ENCODE results near the gene RIMS4. TPM values are rescaled to one million over a fixed set of nuclear protein-coding genes. Genes with fewer than 3 reads are reported as not detected.
A peak's percentile ranks its signal among the peaks of the same experiment; 100 is the strongest.

The RIMS4 gene
- total and polyA plus RNA-seq, 4 donors: not detected

DNA sequence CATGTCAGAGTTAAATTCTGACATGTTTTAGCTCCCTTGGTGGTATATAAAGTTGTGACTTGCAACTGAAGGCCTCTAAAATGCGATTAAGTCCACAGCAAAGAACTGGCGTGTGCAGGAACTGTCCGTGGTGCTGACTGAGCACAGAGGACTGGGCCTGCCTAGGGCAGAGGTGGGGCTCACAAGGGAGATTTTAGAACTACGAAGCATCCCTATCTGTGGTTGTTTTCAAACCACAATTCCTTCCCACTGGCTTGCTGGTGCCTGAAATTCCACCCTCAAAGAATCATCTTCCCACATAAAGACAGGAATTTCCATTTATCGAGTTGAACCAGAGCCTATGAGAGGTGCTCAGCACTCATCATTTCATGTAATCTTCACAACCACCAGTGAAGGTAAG, 30.1 kb downstream of the RIMS4 start:
- no peak overlapping the region for H3K4me3 ChIP-seq (ENCODE audit: low read depth in 1 of 3, low read length in 3 of 3)
- DNase-seq (ENCODE audit: low spot score): peak; percentile 53
- H3K9ac ChIP-seq (ENCODE audit: low read depth in 1 of 2, low read length in 2 of 2): no peak overlapping the region
- TF ChIP-seq, protein P1, sequence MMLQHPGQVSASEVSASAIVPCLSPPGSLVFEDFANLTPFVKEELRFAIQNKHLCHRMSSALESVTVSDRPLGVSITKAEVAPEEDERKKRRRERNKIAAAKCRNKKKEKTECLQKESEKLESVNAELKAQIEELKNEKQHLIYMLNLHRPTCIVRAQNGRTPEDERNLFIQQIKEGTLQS (IDR thresholded peaks at IDR 0.05): no peak
- TF ChIP-seq, protein P2, sequence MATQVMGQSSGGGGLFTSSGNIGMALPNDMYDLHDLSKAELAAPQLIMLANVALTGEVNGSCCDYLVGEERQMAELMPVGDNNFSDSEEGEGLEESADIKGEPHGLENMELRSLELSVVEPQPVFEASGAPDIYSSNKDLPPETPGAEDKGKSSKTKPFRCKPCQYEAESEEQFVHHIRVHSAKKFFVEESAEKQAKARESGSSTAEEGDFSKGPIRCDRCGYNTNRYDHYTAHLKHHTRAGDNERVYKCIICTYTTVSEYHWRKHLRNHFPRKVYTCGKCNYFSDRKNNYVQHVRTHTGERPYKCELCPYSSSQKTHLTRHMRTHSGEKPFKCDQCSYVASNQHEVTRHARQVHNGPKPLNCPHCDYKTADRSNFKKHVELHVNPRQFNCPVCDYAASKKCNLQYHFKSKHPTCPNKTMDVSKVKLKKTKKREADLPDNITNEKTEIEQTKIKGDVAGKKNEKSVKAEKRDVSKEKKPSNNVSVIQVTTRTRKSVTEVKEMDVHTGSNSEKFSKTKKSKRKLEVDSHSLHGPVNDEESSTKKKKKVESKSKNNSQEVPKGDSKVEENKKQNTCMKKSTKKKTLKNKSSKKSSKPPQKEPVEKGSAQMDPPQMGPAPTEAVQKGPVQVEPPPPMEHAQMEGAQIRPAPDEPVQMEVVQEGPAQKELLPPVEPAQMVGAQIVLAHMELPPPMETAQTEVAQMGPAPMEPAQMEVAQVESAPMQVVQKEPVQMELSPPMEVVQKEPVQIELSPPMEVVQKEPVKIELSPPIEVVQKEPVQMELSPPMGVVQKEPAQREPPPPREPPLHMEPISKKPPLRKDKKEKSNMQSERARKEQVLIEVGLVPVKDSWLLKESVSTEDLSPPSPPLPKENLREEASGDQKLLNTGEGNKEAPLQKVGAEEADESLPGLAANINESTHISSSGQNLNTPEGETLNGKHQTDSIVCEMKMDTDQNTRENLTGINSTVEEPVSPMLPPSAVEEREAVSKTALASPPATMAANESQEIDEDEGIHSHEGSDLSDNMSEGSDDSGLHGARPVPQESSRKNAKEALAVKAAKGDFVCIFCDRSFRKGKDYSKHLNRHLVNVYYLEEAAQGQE (IDR thresholded peaks at IDR 0.05): peak; percentile 99
- no peaks in the 10 kb centered on the region for H3K4me1 ChIP-seq (ENCODE audit: control insufficient read depth in 4 of 4, insufficient read depth in 4 of 4, low read length in 3 of 4)
- no peak overlapping the region for H3K27ac ChIP-seq (ENCODE audit: low read depth in 1 of 2, low read length in 2 of 2)
- 32% methylated on average over 5 of the region's 5 CpGs for WGBS
- no peaks in the 10 kb centered on the region for H3K36me3 ChIP-seq (ENCODE audit: control insufficient read depth in 4 of 4, insufficient read depth in 3 of 4, low read depth in 1 of 4, low read length in 3 of 4)
- H3K9me3 ChIP-seq (ENCODE audit: control insufficient read depth in 4 of 4, low read length in 3 of 4): no peaks in the 10 kb centered on the region
- peaks cover 0 to 2% (median 0%) of the 10 kb centered on the region in 4 donors for H3K27me3 ChIP-seq (ENCODE audit: control insufficient read depth in 4 of 4, insufficient read depth in 4 of 4, low read length in 3 of 4)

DNA sequence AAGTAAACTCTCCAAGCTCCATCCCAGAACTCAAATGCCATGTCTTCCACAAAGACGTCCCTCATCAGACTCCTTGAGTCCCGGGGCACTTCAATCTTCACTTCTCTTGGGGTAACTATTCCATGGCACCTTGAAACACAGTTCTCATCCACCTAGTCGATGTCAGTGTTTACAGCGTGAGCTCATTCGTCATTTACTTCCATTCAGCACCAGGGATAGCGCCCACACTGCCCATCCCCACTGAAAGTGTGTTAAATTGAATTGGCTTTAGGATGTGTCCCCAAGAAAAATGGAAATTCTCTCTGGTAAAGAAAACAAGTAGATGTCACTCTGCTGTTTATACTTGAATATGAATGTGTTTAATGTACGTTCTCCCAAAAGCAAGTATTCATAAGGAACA, 33.4 kb downstream of the RIMS4 start:
- no peaks in the 10 kb centered on the region for H3K9me3 ChIP-seq (ENCODE audit: control insufficient read depth in 4 of 4, low read length in 3 of 4)

More for the DNA sequence above, 33.4 kb downstream of the RIMS4 start:
- Histone ChIP-seq H3K4me1 (ENCODE audit: control insufficient read depth in 4 of 4, insufficient read depth in 4 of 4, low read length in 3 of 4) (no peaks in the 10 kb centered on the region), H3K27ac (ENCODE audit: low read depth in 1 of 2, low read length in 2 of 2) (no peak overlapping the region), H3K27me3 (ENCODE audit: control insufficient read depth in 4 of 4, insufficient read depth in 4 of 4, low read length in 3 of 4) (peaks cover 0 to 2% (median under 1%) of the 10 kb centered on the region in 4 donors), H3K36me3 (ENCODE audit: control insufficient read depth in 4 of 4, insufficient read depth in 3 of 4, low read depth in 1 of 4, low read length in 3 of 4) (no peaks in the 10 kb centered on the region), H3K9ac (ENCODE audit: low read depth in 1 of 2, low read length in 2 of 2) (no peak overlapping the region), H3K4me3 (ENCODE audit: low read depth in 1 of 3, low read length in 3 of 3) (no peak overlapping the region)
- DNase-seq (ENCODE audit: low spot score): no peak
- 17% methylated on average over 7 of the region's 7 CpGs for WGBS
- TF ChIP-seq, protein P2 (IDR thresholded peaks at IDR 0.05): peak; percentile 97
- no peak for TF ChIP-seq SP1 (IDR thresholded peaks at IDR 0.05)
- TF ChIP-seq JUND (IDR thresholded peaks at IDR 0.05): no peak
- TF ChIP-seq, protein P3, sequence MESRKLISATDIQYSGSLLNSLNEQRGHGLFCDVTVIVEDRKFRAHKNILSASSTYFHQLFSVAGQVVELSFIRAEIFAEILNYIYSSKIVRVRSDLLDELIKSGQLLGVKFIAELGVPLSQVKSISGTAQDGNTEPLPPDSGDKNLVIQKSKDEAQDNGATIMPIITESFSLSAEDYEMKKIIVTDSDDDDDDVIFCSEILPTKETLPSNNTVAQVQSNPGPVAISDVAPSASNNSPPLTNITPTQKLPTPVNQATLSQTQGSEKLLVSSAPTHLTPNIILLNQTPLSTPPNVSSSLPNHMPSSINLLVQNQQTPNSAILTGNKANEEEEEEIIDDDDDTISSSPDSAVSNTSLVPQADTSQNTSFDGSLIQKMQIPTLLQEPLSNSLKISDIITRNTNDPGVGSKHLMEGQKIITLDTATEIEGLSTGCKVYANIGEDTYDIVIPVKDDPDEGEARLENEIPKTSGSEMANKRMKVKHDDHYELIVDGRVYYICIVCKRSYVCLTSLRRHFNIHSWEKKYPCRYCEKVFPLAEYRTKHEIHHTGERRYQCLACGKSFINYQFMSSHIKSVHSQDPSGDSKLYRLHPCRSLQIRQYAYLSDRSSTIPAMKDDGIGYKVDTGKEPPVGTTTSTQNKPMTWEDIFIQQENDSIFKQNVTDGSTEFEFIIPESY (IDR thresholded peaks at IDR 0.05): no peak
- TF ChIP-seq YY1 (IDR thresholded peaks at IDR 0.05): no peak

All from liver (tissue), 9 donors.